ENCODE measurements around the gene ACTR6. TPM values are rescaled to one million over a fixed set of nuclear protein-coding genes. Genes with fewer than 3 reads are reported as not detected.
"Not testable (repeated sequence)": the region's sequence is repeated elsewhere in the genome, so short reads cannot be mapped to it uniquely, and the experiment has no call there.

The ACTR6 gene
- total and polyA plus RNA-seq, 12 donors: 9.4 to 27.5 (median 19.6) TPM

DNA sequence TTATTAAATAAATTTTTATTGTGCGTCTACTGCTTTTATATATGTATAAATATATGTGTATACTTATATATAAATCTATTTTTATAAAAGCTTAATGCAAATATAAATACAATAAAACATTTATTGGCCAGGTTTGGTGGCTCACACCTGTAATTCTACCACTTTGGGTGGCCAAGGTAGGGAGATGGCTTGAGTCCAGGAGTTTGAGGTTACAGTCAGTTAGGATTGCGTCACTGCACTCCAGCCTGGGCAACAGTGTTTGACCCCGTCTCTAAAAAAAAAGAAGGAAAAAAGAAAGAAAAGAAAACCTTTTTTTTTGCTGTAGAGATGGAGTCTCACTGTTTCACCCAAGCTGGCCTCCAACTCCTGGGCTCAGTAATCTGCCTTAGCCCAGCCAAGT is 20.9 kb downstream of the ACTR6 start:
- no peak for TF ChIP-seq CTCF (IDR thresholded peaks at IDR 0.05)
- Histone ChIP-seq H3K27ac (no peak overlapping the region), H3K4me1 (no peaks in the 10 kb centered on the region), H3K27me3 (no peaks in the 10 kb centered on the region), H3K36me3 (peaks cover 0 to 100% (median 41%) of the 10 kb centered on the region in 9 donors), H3K9me3 (no peaks in the 10 kb centered on the region), H3K4me3 (no peak overlapping the region)
- intact Hi-C loops (cut with DNase I): no loop called here
- no peak for DNase-seq
- ATAC-seq: no peak
- whole genome bisulfite sequencing, 2 donors: 93 to 95% methylated on average over 3 of the region's 3 CpGs

- H3K4me1 ChIP-seq; intact Hi-C loops (cut with DNase I); H3K27ac ChIP-seq; H3K4me3 ChIP-seq; H3K9me3 ChIP-seq; DNase-seq; ATAC-seq; H3K27me3 ChIP-seq: not testable (repeated sequence)
- WGBS, 2 donors: 96 to 99% methylated on average over 6 of the region's 6 CpGs
- peaks cover 0 to 97% (median 41%) of the 10 kb centered on the region in 9 donors for H3K36me3 ChIP-seq
These were observed 21.6 kb downstream of the ACTR6 start for GRCh38 chr12:100222173-100222572.

GRCh38 chr12:100225491-100225890 is 24.9 kb downstream of the ACTR6 start:
- Histone ChIP-seq H3K36me3 (peaks cover 0 to 63% (median 20%) of the 10 kb centered on the region in 9 donors), H3K27me3 (no peaks in the 10 kb centered on the region), H3K4me3 (no peak overlapping the region), H3K9me3 (no peaks in the 10 kb centered on the region), H3K27ac (no peak overlapping the region), H3K4me1 (no peaks in the 10 kb centered on the region)
- DNase-seq (no peak), ATAC-seq (no peak)
- intact Hi-C loops (cut with DNase I): no loop called here
- no peak for TF ChIP-seq CTCF (IDR thresholded peaks at IDR 0.05)

- WGBS, 2 donors: 95% methylated on average over 5 of the region's 5 CpGs
- Histone ChIP-seq H3K4me1 (no peaks in the 10 kb centered on the region), H3K27ac (no peak overlapping the region), H3K27me3 (no peaks in the 10 kb centered on the region), H3K4me3 (no peak overlapping the region), H3K9me3 (no peaks in the 10 kb centered on the region), H3K36me3 (peaks cover 0 to 27% (median 13%) of the 10 kb centered on the region in 9 donors)
- ATAC-seq (no peak), DNase-seq (no peak)
- intact Hi-C loops (cut with DNase I): no loop called here
- TF ChIP-seq CTCF (IDR thresholded peaks at IDR 0.05): no peak
These were observed 28.5 kb downstream of the ACTR6 start for GRCh38 chr12:100229036-100229635.

DNA sequence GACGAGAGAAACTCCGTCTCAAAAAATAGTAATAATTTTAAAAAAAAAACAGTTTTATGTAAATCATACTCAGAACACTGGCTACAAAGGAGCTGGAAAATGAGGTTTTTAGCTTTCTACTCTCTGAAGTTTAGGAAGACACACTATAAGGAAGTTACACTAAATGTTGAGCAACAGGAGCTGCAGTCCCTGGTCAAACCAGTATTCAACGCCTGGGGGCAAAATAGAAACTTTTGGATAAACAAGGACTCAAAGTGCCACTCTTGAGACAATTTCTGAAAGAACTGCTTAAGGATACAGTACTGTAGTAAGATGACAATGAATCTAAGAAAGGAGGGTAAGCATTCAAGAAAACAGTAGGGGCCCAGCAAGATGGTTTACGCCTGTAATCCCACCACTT is 29.3 kb downstream of the ACTR6 start:
- WGBS, 2 donors: 88 to 91% methylated on average over 4 of the region's 4 CpGs
- Histone ChIP-seq H3K36me3 (peaks cover 0 to 20% (median 9%) of the 10 kb centered on the region in 9 donors), H3K4me1 (no peaks in the 10 kb centered on the region), H3K4me3 (no peak overlapping the region), H3K27ac (no peak overlapping the region), H3K9me3 (no peaks in the 10 kb centered on the region), H3K27me3 (no peaks in the 10 kb centered on the region)
- TF ChIP-seq CTCF (IDR thresholded peaks at IDR 0.05): no peak
- ATAC-seq (no peak), DNase-seq (no peak)
- intact Hi-C loops (cut with DNase I): loop anchor here in 8 of 10 donors (5.0 to 10.0 kb wide), 7 partner anchors 105 to 515 kb away; no protein-coding TSS in a partner anchor

GRCh38 chr12:100231873-100232272 is 31.3 kb downstream of the ACTR6 start:
- not testable (repeated sequence) for H3K9me3 ChIP-seq, H3K27ac ChIP-seq, DNase-seq, ATAC-seq, H3K27me3 ChIP-seq, H3K4me1 ChIP-seq, H3K36me3 ChIP-seq, H3K4me3 ChIP-seq
- WGBS, 2 donors: 83 to 90% methylated on average over 3 of the region's 3 CpGs
- intact Hi-C loops (cut with DNase I): loop anchor here in 8 of 10 donors (5.0 to 10.0 kb wide), 7 partner anchors 103 to 513 kb away; no protein-coding TSS in a partner anchor
